ENCODE results near the gene DIS3L2.
"Not testable (repeated sequence)": the region's sequence is repeated elsewhere in the genome, so short reads cannot be mapped to it uniquely, and the experiment has no call there.

The DIS3L2 gene

GRCh38 chr2:232377841-232378734, 416.6 kb downstream of the DIS3L2 start:
- no peak for DNase-seq

GRCh38 chr2:232378735-232379151, 417.2 kb downstream of the DIS3L2 start, which contains the start of gene ALPP:
TSS of gene ALPP (plus strand) at chr2:232378751. CDS start at chr2:232378803, 52 bp downstream.
- not testable (repeated sequence) for DNase-seq

GRCh38 chr2:232379610-232380590, 418.4 kb downstream of the DIS3L2 start:
- not testable (repeated sequence) for DNase-seq

GRCh38 chr2:232381204-232382031, 419.9 kb downstream of the DIS3L2 start:
- peak in 1 of 2 experiments; percentile 20 for DNase-seq

GRCh38 chr2:232382331-232383225, 421.1 kb downstream of the DIS3L2 start:
- no peak for DNase-seq

- DNase-seq, result no peak
Measured at GRCh38 chr2:232384466-232384865, 423.0 kb downstream of the DIS3L2 start.

GRCh38 chr2:232385058-232385457, 423.5 kb downstream of the DIS3L2 start:
- not testable (repeated sequence) for DNase-seq

GRCh38 chr2:232385660-232386489, 424.4 kb downstream of the DIS3L2 start:
- DNase-seq, result no peak

- no peak for DNase-seq
Measured at GRCh38 chr2:232386490-232386739, 424.9 kb downstream of the DIS3L2 start.
